ENCODE data around the gene MARS1. TPM values are rescaled to one million over a fixed set of nuclear protein-coding genes. Genes with fewer than 3 reads are reported as not detected.
"Not testable (repeated sequence)": the region's sequence is repeated elsewhere in the genome, so short reads cannot be mapped to it uniquely, and the experiment has no call there.

Gene MARS1
- total RNA-seq, 2 experiments from 2014 or later: 389 to 583 TPM

DNA sequence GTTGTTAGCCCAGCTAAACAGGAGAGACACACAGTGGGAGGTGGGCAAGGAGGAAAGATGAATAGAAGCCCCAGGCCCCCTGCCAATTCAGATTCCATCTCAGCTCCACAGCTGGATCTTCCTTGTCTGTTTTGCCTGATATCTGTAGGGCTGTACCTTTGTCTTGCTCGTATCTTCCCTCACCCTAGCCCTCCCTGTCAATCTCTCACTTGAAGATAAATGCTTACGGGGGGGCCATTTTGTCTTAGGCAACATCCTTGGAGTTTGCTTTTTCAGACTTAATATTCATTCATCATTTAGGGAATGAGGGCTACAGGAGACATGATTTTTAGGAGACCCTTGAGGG lies 64.4 kb downstream of the MARS1 start:
- intact Hi-C loops (cut with DNase I, micrococcal nuclease): no loop called here
- H3K4me3 Mint-ChIP-seq: no peak overlapping the region
- CTCF ChIA-PET: interaction anchor here (0.7 to 2.2 kb wide), 3 partner anchors 10 to 32 kb away, joined by 3 to 6 read pairs (median 3); no protein-coding TSS in a partner anchor
- peaks cover 15% of the 10 kb centered on the region for H3K27me3 Mint-ChIP-seq
- ATAC-seq (no peak), DNase-seq (no peak)
- no peaks in the 10 kb centered on the region for H3K9me3 Mint-ChIP-seq (ENCODE audit: low read depth)
- POLR2A ChIA-PET: no interaction called here
- no peak overlapping the region for H3K27ac Mint-ChIP-seq
- peaks cover 15% of the 10 kb centered on the region for H3K4me1 Mint-ChIP-seq
- no peaks in the 10 kb centered on the region for H3K36me3 Mint-ChIP-seq (ENCODE audit: low read depth)

- ChIA-PET CTCF (interaction anchor here (0.6 to 2.2 kb wide), 4 partner anchors 13 to 66 kb away, joined by 3 to 6 read pairs (median 4); no protein-coding TSS in a partner anchor), POLR2A (interaction anchor here (0.5 kb wide), 1 partner anchor 114 kb away, joined by 3 read pairs; no protein-coding TSS in a partner anchor)
- H3K27ac Mint-ChIP-seq: no peak overlapping the region
- no peaks in the 10 kb centered on the region for H3K36me3 Mint-ChIP-seq (ENCODE audit: low read depth)
- DNase-seq: no peak
- intact Hi-C loops (cut with DNase I, micrococcal nuclease): no loop called here
- no peak for ATAC-seq
- no peaks in the 10 kb centered on the region for H3K9me3 Mint-ChIP-seq (ENCODE audit: low read depth)
- H3K4me3 Mint-ChIP-seq: no peak overlapping the region
- peaks cover 15% of the 10 kb centered on the region for H3K27me3 Mint-ChIP-seq
- peaks cover 11% of the 10 kb centered on the region for H3K4me1 Mint-ChIP-seq
Observed at GRCh38 chr12:57552835-57553313, 65.0 kb downstream of the MARS1 start.

DNA sequence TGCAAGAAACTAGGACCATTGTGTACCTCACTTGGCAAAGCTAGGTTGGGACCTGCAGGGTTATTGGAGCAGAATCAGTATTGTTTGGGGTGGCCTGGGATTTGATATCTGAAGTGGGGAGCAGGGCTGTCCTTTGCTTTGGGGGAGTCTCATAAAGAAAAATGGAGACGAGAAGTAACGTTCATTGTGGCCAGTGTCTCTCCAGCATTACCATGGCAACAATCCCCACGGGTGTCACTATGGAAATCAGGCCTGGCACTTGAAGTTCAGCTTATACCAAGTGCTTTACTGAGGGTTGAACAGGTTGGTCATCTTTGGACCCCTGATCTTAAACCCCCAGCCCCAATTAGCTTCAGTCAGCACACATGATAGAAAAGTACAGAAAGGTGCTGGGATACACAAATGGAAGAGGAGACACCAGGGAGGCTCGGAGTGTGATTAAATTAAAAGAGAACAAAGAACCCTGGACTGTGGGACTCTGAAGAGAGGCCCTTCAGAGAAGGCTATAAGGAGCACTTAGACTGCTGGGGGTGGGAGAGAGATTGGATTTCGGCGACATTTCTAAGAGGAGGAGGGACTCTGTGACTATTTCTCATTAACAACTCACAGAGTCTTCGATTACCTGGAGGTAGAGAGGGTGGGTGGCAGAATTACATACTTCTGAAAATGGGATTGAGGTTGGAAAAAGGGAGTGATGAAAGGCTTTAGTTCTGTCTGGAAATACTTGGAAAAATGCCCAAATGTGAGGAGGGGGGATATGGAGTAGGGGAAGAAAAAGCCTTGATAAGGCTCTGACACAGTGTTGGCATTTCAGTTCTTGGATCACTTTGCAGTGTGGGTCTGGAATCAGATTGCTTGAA lies 65.7 kb downstream of the MARS1 start:
- no peaks in the 10 kb centered on the region for H3K36me3 Mint-ChIP-seq (ENCODE audit: low read depth)
- no peak overlapping the region for H3K27ac Mint-ChIP-seq
- peaks cover 14% of the 10 kb centered on the region for H3K27me3 Mint-ChIP-seq
- ChIA-PET POLR2A (interaction anchor here (0.5 kb wide), 1 partner anchor 113 kb away, joined by 3 read pairs; no protein-coding TSS in a partner anchor), CTCF (interaction anchor here (0.6 to 2.2 kb wide), 6 partner anchors 13 to 67 kb away, joined by 3 to 6 read pairs (median 4); no protein-coding TSS in a partner anchor)
- no peaks in the 10 kb centered on the region for H3K9me3 Mint-ChIP-seq (ENCODE audit: low read depth)
- peaks cover 11% of the 10 kb centered on the region for H3K4me1 Mint-ChIP-seq
- no peak for DNase-seq
- ATAC-seq: no peak
- H3K4me3 Mint-ChIP-seq: no peak overlapping the region
- intact Hi-C loops (cut with DNase I, micrococcal nuclease): no loop called here

GRCh38 chr12:57554453-57554852 lies 66.6 kb downstream of the MARS1 start:
- peaks cover 8% of the 10 kb centered on the region for H3K27me3 Mint-ChIP-seq
- intact Hi-C loops (cut with DNase I, micrococcal nuclease): no loop called here
- H3K4me3 Mint-ChIP-seq: no peak overlapping the region
- CTCF ChIA-PET: interaction anchor here (0.6 to 1.4 kb wide), 4 partner anchors 17 to 310 kb away, joined by 3 to 5 read pairs (median 3); no protein-coding TSS in a partner anchor
- no peaks in the 10 kb centered on the region for H3K36me3 Mint-ChIP-seq (ENCODE audit: low read depth)
- DNase-seq (no peak), ATAC-seq (no peak)
- peaks cover 7% of the 10 kb centered on the region for H3K4me1 Mint-ChIP-seq
- H3K27ac Mint-ChIP-seq: no peak overlapping the region
- POLR2A ChIA-PET: no interaction called here
- H3K9me3 Mint-ChIP-seq (ENCODE audit: low read depth): no peaks in the 10 kb centered on the region

- no peaks in the 10 kb centered on the region for H3K9me3 Mint-ChIP-seq (ENCODE audit: low read depth)
- no peak overlapping the region for H3K27ac Mint-ChIP-seq
- H3K4me1 Mint-ChIP-seq: peaks cover 5% of the 10 kb centered on the region
- H3K4me3 Mint-ChIP-seq: no peak overlapping the region
- no peaks in the 10 kb centered on the region for H3K36me3 Mint-ChIP-seq (ENCODE audit: low read depth)
- peaks cover 7% of the 10 kb centered on the region for H3K27me3 Mint-ChIP-seq
- no peak for ATAC-seq
- DNase-seq: no peak
- ChIA-PET CTCF (interaction anchor here (0.8 to 1.4 kb wide), 2 partner anchors 29 to 310 kb away, joined by 3 to 5 read pairs; no protein-coding TSS in a partner anchor), POLR2A (no interaction called here)
- intact Hi-C loops (cut with DNase I, micrococcal nuclease): no loop called here
Observed at GRCh38 chr12:57554897-57555296, 67.0 kb downstream of the MARS1 start.

GRCh38 chr12:57558864-57559263 lies 71.0 kb downstream of the MARS1 start:
- no peak overlapping the region for H3K4me3 Mint-ChIP-seq
- H3K36me3 Mint-ChIP-seq (ENCODE audit: low read depth): no peaks in the 10 kb centered on the region
- no peaks in the 10 kb centered on the region for H3K9me3 Mint-ChIP-seq (ENCODE audit: low read depth)
- intact Hi-C loops (cut with DNase I, micrococcal nuclease): no loop called here
- CTCF ChIA-PET: interaction anchor here (0.9 kb wide), 1 partner anchor 25 kb away, joined by 3 read pairs; no protein-coding TSS in a partner anchor
- POLR2A ChIA-PET: no interaction called here
- no peaks in the 10 kb centered on the region for H3K4me1 Mint-ChIP-seq
- H3K27me3 Mint-ChIP-seq: peaks cover under 1% of the 10 kb centered on the region
- no peak for ATAC-seq
- no peak overlapping the region for H3K27ac Mint-ChIP-seq
- no peak for DNase-seq

DNA sequence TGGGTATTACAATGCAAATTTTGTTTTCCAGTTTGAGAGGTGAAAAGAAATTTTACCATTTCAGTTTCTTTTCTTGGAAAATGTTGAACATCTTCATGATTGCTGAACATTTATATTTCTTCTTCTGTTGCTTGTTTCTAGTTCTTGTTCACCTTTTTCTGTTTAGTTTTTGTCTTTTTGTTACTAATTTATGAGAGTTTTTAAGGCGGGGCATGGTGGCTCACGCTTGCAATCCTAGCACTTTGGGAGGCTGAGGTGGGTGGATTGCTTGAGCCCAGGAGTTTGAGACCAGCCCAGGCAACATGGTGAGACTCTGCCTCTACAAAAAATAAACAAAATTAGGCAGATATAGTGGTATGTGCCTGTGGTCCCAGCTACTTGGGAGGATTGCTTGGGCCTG lies 72.6 kb downstream of the MARS1 start:
- no peak for ATAC-seq
- intact Hi-C loops (cut with DNase I, micrococcal nuclease): no loop called here
- ChIA-PET CTCF (no interaction called here), POLR2A (no interaction called here)
- H3K4me3 Mint-ChIP-seq: no peak overlapping the region
- H3K27ac Mint-ChIP-seq: no peak overlapping the region
- no peaks in the 10 kb centered on the region for H3K4me1 Mint-ChIP-seq
- no peak for DNase-seq
- H3K36me3 Mint-ChIP-seq (ENCODE audit: low read depth): no peaks in the 10 kb centered on the region
- H3K27me3 Mint-ChIP-seq: peaks cover 5% of the 10 kb centered on the region
- H3K9me3 Mint-ChIP-seq (ENCODE audit: low read depth): no peaks in the 10 kb centered on the region

DNA sequence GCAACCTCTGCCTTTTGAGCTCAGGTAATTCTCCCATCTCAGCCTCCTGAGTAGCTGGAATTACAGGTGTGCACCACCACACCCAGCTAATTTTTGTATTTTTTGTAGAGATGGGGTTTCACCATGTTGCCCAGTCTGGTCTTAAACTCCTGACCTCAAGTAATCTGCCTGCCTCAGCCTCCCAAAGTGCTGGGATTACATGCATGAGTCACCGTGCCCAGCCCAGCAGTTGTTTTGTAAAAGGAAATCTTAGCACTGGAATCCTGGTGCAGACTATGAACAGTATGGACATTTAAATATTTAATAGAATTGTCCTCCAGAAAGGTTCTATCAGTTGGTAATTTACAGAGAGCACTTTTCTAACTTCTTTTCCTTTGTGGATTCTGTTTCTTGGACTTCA lies 73.2 kb downstream of the MARS1 start:
- intact Hi-C loops (cut with DNase I, micrococcal nuclease); ATAC-seq; H3K4me1 Mint-ChIP-seq; H3K27ac Mint-ChIP-seq; H3K36me3 Mint-ChIP-seq (ENCODE audit: low read depth); H3K9me3 Mint-ChIP-seq (ENCODE audit: low read depth); H3K4me3 Mint-ChIP-seq; DNase-seq; H3K27me3 Mint-ChIP-seq; POLR2A ChIA-PET: not testable (repeated sequence)
- CTCF ChIA-PET: interaction anchor here (0.7 to 1.0 kb wide), 2 partner anchors 14 to 272 kb away, joined by 3 read pairs; no protein-coding TSS in a partner anchor

DNA sequence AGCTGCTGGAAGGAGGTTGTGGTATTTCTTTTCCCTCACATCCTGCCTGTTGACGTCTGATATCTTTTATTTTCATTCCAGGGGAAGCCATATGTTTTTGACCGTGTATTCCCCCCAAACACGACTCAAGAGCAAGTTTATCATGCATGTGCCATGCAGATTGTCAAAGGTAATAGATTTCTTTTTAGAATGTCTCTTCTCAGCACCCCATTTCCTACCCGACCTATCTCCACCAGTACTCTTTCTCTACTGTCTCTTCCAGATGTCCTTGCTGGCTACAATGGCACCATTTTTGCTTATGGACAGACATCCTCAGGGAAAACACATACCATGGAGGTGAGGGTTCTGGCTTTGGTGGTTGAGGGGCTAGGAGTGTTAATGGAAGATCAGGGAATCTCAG lies 75.5 kb downstream of the MARS1 start:
- DNase-seq (no peak), ATAC-seq (no peak)
- POLR2A ChIA-PET: no interaction called here
- Mint-ChIP-seq H3K36me3 (ENCODE audit: low read depth) (no peaks in the 10 kb centered on the region), H3K9me3 (ENCODE audit: low read depth) (no peaks in the 10 kb centered on the region), H3K27ac (no peak overlapping the region), H3K4me3 (no peak overlapping the region), H3K4me1 (no peaks in the 10 kb centered on the region), H3K27me3 (peaks cover 5% of the 10 kb centered on the region)
- intact Hi-C loops (cut with DNase I, micrococcal nuclease): no loop called here
- CTCF ChIA-PET: interaction anchor here (1.3 to 1.6 kb wide), 2 partner anchors 12 to 43 kb away, joined by 3 to 4 read pairs; no protein-coding TSS in a partner anchor

GRCh38 chr12:57564178-57564740 lies 76.4 kb downstream of the MARS1 start:
- no peak for ATAC-seq
- Mint-ChIP-seq H3K27ac (no peak overlapping the region), H3K4me1 (no peaks in the 10 kb centered on the region), H3K4me3 (no peak overlapping the region), H3K36me3 (ENCODE audit: low read depth) (no peaks in the 10 kb centered on the region), H3K9me3 (ENCODE audit: low read depth) (no peaks in the 10 kb centered on the region), H3K27me3 (peaks cover 5% of the 10 kb centered on the region)
- no peak for DNase-seq
- CTCF ChIA-PET: interaction anchor here (0.6 to 1.6 kb wide), 5 partner anchors 11 to 92 kb away, joined by 3 to 5 read pairs (median 3); no protein-coding TSS in a partner anchor
- POLR2A ChIA-PET: no interaction called here
- intact Hi-C loops (cut with DNase I, micrococcal nuclease): no loop called here

All from activated CD4-positive, alpha-beta T cell treated with anti-CD3 and anti-CD28 coated beads for 36 hours (primary cell).